Loucy (cell line): ENCODE measurements around the gene WDR93.

ENCODE experiments used
- H2AFZ ChIP-seq: fragments of 200-600 bp; sonication (generic); 2 replicates; pipeline ENCODE4 v1.6.0; 2016; ENCODE audit warnings: antibody characterized with exemption, mild to moderate bottlenecking, low read length, moderate library complexity
- H3F3A ChIP-seq: fragments of 200-600 bp; 2 replicates; pipeline ENCODE4 v1.6.0; 2016; ENCODE audit warnings: antibody characterized with exemption, low read depth, mild to moderate bottlenecking
- H3K27me3 ChIP-seq: fragments of 200-600 bp; sonication (generic); 2 replicates; pipeline ENCODE4 v1.6.1; 2014; ENCODE audit warnings: low read length, mild to moderate bottlenecking; ENCODE audit not compliant: insufficient read depth, poor library complexity, severe bottlenecking
- H3K36me3 ChIP-seq: fragments of 200-600 bp; sonication (generic); 2 replicates; pipeline ENCODE4 v1.6.1; 2016; ENCODE audit warnings: low read length; ENCODE audit not compliant: insufficient read depth
- H3K4me1 ChIP-seq: fragments of 200-600 bp; sonication (generic); 2 replicates; pipeline ENCODE4 v1.5.1; 2014; ENCODE audit warnings: low read length, mild to moderate bottlenecking; ENCODE audit not compliant: insufficient read depth, poor library complexity, severe bottlenecking
- H3K4me2 ChIP-seq: fragments of 200-600 bp; sonication (generic); 2 replicates; pipeline ENCODE4 v1.6.0; 2014; ENCODE audit warnings: antibody characterized with exemption, low read length, low read depth, mild to moderate bottlenecking; ENCODE audit not compliant: poor library complexity, severe bottlenecking
- H3K4me3 ChIP-seq: fragments of 200-600 bp; sonication (generic); 2 replicates; pipeline ENCODE4 v1.5.1; 2014; ENCODE audit warnings: low read length, mild to moderate bottlenecking, mixed read lengths; ENCODE audit not compliant: poor library complexity, severe bottlenecking
- H3K79me2 ChIP-seq: fragments of 200-600 bp; sonication (generic); 2 replicates; pipeline ENCODE4 v1.6.1; 2014; ENCODE audit warnings: low read length; ENCODE audit not compliant: insufficient read depth
- H3K9ac ChIP-seq: fragments of 200-600 bp; sonication (generic); 2 replicates; pipeline ENCODE4 v1.6.0; 2014; ENCODE audit warnings: mild to moderate bottlenecking, low read depth, low read length, moderate library complexity; ENCODE audit not compliant: poor library complexity, severe bottlenecking
- H3K9me2 ChIP-seq: fragments of 200-600 bp; sonication (generic); replicated peaks from 2 replicates; pipeline ENCODE4 v1.6.1; 2016; ENCODE audit warnings: low read depth, low read length, mixed read lengths
- H3K9me3 ChIP-seq: fragments of 200-600 bp; sonication (generic); 2 replicates; pipeline ENCODE4 v1.6.1; 2014; ENCODE audit warnings: mild to moderate bottlenecking, antibody characterized with exemption, low read length, low read depth; ENCODE audit not compliant: insufficient read depth
- H4K20me1 ChIP-seq: fragments of 200-600 bp; sonication (generic); 2 replicates; pipeline ENCODE4 v1.6.0; 2014; ENCODE audit warnings: antibody characterized with exemption, low read length, mild to moderate bottlenecking; ENCODE audit not compliant: insufficient read depth, poor library complexity, severe bottlenecking
- CTCF ChIP-seq: fragments of 200-600 bp; sonication (generic); conservative IDR thresholded peaks from 2 replicates; pipeline ENCODE4 v1.5.1; 2014; ENCODE audit warnings: mild to moderate bottlenecking, antibody characterized with exemption, low read length
- EZH2phosphoT487 ChIP-seq: fragments of 200-600 bp; IDR thresholded peaks from 2 replicates; pipeline ENCODE4 v1.6.1; 2018; ENCODE audit warnings: antibody characterized with exemption, mild to moderate bottlenecking, moderate library complexity, borderline replicate concordance

Gene WDR93

GRCh38 chr15:89670971-89671560 lies 19.5 kb upstream of the WDR93 start:
- TF ChIP-seq CTCF, result no peak
- no peak for TF ChIP-seq EZH2phosphoT487
- no peaks in the 10 kb centered on the region for H3K36me3 ChIP-seq

GRCh38 chr15:89671687-89672086 lies 18.9 kb upstream of the WDR93 start:
- Histone ChIP-seq H2AFZ (0 out of 2 replicates have a peak overlapping the region, but pooled peaks have one; percentile 23), H3K4me3 (no peak overlapping the region)
- TF ChIP-seq EZH2phosphoT487 (no peak), CTCF (no peak)

More at GRCh38 chr15:89670971-89671560, 19.5 kb upstream of the WDR93 start:
- Histone ChIP-seq H3K79me2 (no peaks in the 10 kb centered on the region), H3K9me3 (no peaks in the 10 kb centered on the region), H2AFZ (no peak overlapping the region), H3K9ac (no peak overlapping the region), H3K27me3 (no peaks in the 10 kb centered on the region), H3F3A (no peaks in the 10 kb centered on the region), H3K4me2 (no peak overlapping the region), H4K20me1 (no peaks in the 10 kb centered on the region), H3K9me2 (no peaks in the 10 kb centered on the region), H3K4me1 (peaks cover 4% of the 10 kb centered on the region), H3K4me3 (no peak overlapping the region)

GRCh38 chr15:89672221-89673164 lies 18.1 kb upstream of the WDR93 start:
- Histone ChIP-seq H3K27me3 (no peaks in the 10 kb centered on the region), H3K9ac (no peak overlapping the region), H3K9me2 (no peaks in the 10 kb centered on the region), H3K9me3 (no peaks in the 10 kb centered on the region), H2AFZ (no peak overlapping the region), H4K20me1 (no peaks in the 10 kb centered on the region), H3F3A (no peaks in the 10 kb centered on the region), H3K4me1 (peaks cover 4% of the 10 kb centered on the region), H3K4me3 (no peak overlapping the region), H3K4me2 (no peak overlapping the region), H3K36me3 (no peaks in the 10 kb centered on the region), H3K79me2 (no peaks in the 10 kb centered on the region)
- no peak for TF ChIP-seq CTCF
- TF ChIP-seq EZH2phosphoT487, result no peak

More at GRCh38 chr15:89671687-89672086, 18.9 kb upstream of the WDR93 start:
- no peaks in the 10 kb centered on the region for H3K27me3 ChIP-seq
- no peaks in the 10 kb centered on the region for H3K36me3 ChIP-seq
- peaks cover 4% of the 10 kb centered on the region for H3K4me1 ChIP-seq
- no peaks in the 10 kb centered on the region for H3K79me2 ChIP-seq
- no peaks in the 10 kb centered on the region for H3K9me3 ChIP-seq
- H4K20me1 ChIP-seq, result no peaks in the 10 kb centered on the region
- no peak overlapping the region for H3K9ac ChIP-seq
- no peaks in the 10 kb centered on the region for H3K9me2 ChIP-seq
- H3F3A ChIP-seq, result no peaks in the 10 kb centered on the region
- H3K4me2 ChIP-seq, result no peak overlapping the region
